ENCODE results near the gene DUSP6. TPM values are rescaled to one million over a fixed set of nuclear protein-coding genes. Genes with fewer than 3 reads are reported as not detected.

Gene DUSP6
- total RNA-seq, 1 experiment from 2014 or later = 20.3 TPM

DNA sequence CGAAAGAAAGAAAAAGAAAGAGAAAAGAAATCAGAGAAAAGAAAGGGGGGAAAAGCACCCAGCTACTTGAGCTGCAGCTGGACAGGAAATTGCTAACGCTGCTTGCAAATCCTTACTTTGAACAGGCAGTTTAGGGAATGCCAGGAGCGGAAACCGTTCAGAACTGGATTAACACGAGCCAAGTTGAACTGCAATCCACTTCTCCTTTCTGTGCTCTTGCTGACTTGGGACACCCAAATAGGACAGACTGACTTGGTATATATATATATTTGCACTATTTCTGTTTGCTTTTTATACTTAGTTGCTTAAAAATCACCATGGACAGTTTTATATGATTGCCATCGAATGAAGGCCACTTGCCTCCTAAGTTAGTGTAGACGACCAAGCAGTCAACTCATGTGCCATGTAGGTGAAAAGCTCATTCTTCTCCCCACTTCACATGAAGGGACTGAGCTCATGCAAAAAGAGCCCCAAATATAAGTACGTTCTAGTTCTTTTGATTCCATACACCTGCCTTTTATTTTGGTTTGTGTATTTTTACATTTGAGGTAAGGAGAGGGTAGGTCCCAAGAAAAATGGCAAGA, 5.5 kb downstream of the DUSP6 start:
- POLR2A ChIA-PET = interaction anchor here (0.6 to 0.7 kb wide), 2 partner anchors 81 to 258 kb away, joined by 3 to 4 read pairs; no protein-coding TSS in a partner anchor
- in situ Hi-C loops (cut with HindIII; ENCODE audit: low pct_unique_long_range_greater_than_20kb, low sequenced_read_pairs) = no loop called here
- H3K4me1 ChIP-seq (ENCODE audit: control insufficient read depth, insufficient read depth, low read length) = peaks cover 30% of the 10 kb centered on the region
- intact Hi-C loops (cut with micrococcal nuclease; ENCODE audit: unreplicated experiment) = no loop called here
- ATAC-seq = no peak
- H3K4me3 ChIP-seq (ENCODE audit: low read depth in 2 of 2, low read length in 2 of 2) = no peak overlapping the region
- DNase-seq (ENCODE audit: low read depth, low spot score) = no peak
- peaks cover 4% of the 10 kb centered on the region; the same call in 1 of the 2 replicates for H3K36me3 ChIP-seq (ENCODE audit: control insufficient read depth, insufficient read depth, low read length)
- no TSS peak for BruUV-seq (replicated peaks)
- CTCF ChIA-PET = no interaction called here
- no peaks in the 10 kb centered on the region for H3K9me3 ChIP-seq (ENCODE audit: control insufficient read depth, insufficient read depth, low read depth, low read length)
- no peaks in the 10 kb centered on the region for H3K27me3 ChIP-seq (ENCODE audit: control insufficient read depth, insufficient read depth, low read length)
- H3K27ac ChIP-seq (ENCODE audit: low read length) = peak overlapping the region; percentile 40
- TF ChIP-seq TCF7L2 (IDR thresholded peaks at IDR 0.05; ENCODE audit: low read depth, low read length) (no peak), POLR2AphosphoS5 (IDR thresholded peaks at IDR 0.05; ENCODE audit: low read depth, low read length) (no peak), SIN3A (IDR thresholded peaks at IDR 0.05; ENCODE audit: borderline replicate concordance, insufficient read depth, low read depth, low read length) (no peak)
- TF ChIP-seq, protein P1, sequence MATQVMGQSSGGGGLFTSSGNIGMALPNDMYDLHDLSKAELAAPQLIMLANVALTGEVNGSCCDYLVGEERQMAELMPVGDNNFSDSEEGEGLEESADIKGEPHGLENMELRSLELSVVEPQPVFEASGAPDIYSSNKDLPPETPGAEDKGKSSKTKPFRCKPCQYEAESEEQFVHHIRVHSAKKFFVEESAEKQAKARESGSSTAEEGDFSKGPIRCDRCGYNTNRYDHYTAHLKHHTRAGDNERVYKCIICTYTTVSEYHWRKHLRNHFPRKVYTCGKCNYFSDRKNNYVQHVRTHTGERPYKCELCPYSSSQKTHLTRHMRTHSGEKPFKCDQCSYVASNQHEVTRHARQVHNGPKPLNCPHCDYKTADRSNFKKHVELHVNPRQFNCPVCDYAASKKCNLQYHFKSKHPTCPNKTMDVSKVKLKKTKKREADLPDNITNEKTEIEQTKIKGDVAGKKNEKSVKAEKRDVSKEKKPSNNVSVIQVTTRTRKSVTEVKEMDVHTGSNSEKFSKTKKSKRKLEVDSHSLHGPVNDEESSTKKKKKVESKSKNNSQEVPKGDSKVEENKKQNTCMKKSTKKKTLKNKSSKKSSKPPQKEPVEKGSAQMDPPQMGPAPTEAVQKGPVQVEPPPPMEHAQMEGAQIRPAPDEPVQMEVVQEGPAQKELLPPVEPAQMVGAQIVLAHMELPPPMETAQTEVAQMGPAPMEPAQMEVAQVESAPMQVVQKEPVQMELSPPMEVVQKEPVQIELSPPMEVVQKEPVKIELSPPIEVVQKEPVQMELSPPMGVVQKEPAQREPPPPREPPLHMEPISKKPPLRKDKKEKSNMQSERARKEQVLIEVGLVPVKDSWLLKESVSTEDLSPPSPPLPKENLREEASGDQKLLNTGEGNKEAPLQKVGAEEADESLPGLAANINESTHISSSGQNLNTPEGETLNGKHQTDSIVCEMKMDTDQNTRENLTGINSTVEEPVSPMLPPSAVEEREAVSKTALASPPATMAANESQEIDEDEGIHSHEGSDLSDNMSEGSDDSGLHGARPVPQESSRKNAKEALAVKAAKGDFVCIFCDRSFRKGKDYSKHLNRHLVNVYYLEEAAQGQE (IDR thresholded peaks at IDR 0.05; ENCODE audit: insufficient read depth in 1 of 2, low read depth in 2 of 2, low read length in 1 of 2) = no peak
- TF ChIP-seq, protein P2, sequence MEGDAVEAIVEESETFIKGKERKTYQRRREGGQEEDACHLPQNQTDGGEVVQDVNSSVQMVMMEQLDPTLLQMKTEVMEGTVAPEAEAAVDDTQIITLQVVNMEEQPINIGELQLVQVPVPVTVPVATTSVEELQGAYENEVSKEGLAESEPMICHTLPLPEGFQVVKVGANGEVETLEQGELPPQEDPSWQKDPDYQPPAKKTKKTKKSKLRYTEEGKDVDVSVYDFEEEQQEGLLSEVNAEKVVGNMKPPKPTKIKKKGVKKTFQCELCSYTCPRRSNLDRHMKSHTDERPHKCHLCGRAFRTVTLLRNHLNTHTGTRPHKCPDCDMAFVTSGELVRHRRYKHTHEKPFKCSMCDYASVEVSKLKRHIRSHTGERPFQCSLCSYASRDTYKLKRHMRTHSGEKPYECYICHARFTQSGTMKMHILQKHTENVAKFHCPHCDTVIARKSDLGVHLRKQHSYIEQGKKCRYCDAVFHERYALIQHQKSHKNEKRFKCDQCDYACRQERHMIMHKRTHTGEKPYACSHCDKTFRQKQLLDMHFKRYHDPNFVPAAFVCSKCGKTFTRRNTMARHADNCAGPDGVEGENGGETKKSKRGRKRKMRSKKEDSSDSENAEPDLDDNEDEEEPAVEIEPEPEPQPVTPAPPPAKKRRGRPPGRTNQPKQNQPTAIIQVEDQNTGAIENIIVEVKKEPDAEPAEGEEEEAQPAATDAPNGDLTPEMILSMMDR (IDR thresholded peaks at IDR 0.05) = no peak

DNA sequence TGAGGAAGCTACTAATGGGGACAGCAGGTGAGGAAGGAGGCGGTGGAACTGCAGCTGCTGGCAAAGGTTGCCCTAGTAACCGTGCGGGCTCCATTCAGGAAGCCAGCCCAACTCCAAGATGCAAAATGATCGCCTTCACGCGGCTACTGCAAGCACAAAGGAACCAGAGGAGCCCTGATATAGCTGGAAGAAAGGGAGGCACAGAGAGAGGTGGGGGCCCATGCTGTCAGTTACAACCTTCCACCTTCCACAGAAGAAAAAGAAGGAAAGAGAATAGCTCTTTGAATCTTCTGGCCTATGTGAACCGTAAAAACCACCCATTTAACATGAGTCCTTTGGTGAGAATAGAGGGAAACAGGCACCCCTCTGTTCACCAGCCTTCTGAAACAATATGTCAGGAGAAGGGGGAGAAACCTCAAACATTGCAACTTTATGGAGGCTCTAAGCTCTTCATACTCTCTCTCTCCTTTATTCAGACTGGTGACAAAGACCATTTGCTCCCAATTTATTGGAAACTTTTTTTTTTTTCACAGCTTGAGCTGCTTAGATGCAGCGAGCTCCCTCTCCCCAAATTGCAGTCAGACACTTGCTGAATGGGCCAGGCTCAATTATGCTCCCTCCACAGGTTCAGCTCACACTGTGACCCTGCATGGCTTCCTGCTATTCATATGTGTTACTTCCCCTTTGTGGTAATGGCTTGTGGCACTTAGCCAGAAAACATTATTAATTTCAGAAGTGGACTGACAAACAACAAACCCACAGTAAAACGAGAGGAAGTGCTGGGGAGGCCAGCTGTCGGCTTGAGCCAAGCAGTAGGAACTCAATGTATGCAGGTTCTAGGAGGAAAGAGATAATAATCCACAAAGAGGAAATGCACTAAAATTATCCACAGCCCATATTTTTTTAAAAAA, 6.2 kb downstream of the DUSP6 start:
- Histone ChIP-seq H3K4me1 (ENCODE audit: control insufficient read depth, insufficient read depth, low read length) (peaks cover 30% of the 10 kb centered on the region), H3K36me3 (ENCODE audit: control insufficient read depth, insufficient read depth, low read length) (peaks cover 3% of the 10 kb centered on the region; the same call in 1 of the 2 replicates), H3K27ac (ENCODE audit: low read length) (peak overlapping the region; percentile 40), H3K27me3 (ENCODE audit: control insufficient read depth, insufficient read depth, low read length) (no peaks in the 10 kb centered on the region), H3K4me3 (ENCODE audit: low read depth in 2 of 2, low read length in 2 of 2) (no peak overlapping the region), H3K9me3 (ENCODE audit: control insufficient read depth, insufficient read depth, low read depth, low read length) (no peaks in the 10 kb centered on the region)
- DNase-seq (ENCODE audit: low read depth, low spot score) (no peak), ATAC-seq (peak; percentile 10; the same call in 1 of the 2 replicates)
- intact Hi-C loops (cut with micrococcal nuclease; ENCODE audit: unreplicated experiment) = no loop called here
- no TSS peak for BruUV-seq (replicated peaks)
- in situ Hi-C loops (cut with HindIII; ENCODE audit: low pct_unique_long_range_greater_than_20kb, low sequenced_read_pairs) = no loop called here
- TF ChIP-seq, protein P1 (IDR thresholded peaks at IDR 0.05; ENCODE audit: insufficient read depth in 1 of 2, low read depth in 2 of 2, low read length in 1 of 2) = no peak
- no peak for TF ChIP-seq SIN3A (IDR thresholded peaks at IDR 0.05; ENCODE audit: borderline replicate concordance, insufficient read depth, low read depth, low read length)
- no peak for TF ChIP-seq TCF7L2 (IDR thresholded peaks at IDR 0.05; ENCODE audit: low read depth, low read length)
- no peak for TF ChIP-seq POLR2AphosphoS5 (IDR thresholded peaks at IDR 0.05; ENCODE audit: low read depth, low read length)
- TF ChIP-seq, protein P2 (IDR thresholded peaks at IDR 0.05) = no peak
- CTCF ChIA-PET = no interaction called here
- POLR2A ChIA-PET = interaction anchor here (0.6 to 0.7 kb wide), 3 partner anchors 17 to 258 kb away, joined by 3 to 4 read pairs (median 3); no protein-coding TSS in a partner anchor

Data from Panc1 (cell line).